RWPE1 (cell line): ENCODE measurements around the gene C3orf52.

Source experiments
- CTCF ChIA-PET: fragments of 350-600 bp; sonication (Branson Sonifier 250); formaldehyde crosslinking; extraction: SDS; loops from one replicate; lab custom pipeline; 2021; lab: Yijun Ruan, JAX
- POLR2A ChIA-PET: fragments of 400-600 bp; formaldehyde crosslinking; extraction: SDS; loops from one replicate; lab custom pipeline; 2020; ENCODE audit warnings: antibody characterized with exemption; ENCODE audit not compliant: low non-redundant PET; lab: Yijun Ruan, JAX
- DNase-seq: peaks from one replicate; pipeline ENCODE4 v3.0.0; 2012; ENCODE audit warnings: low spot score
- H3K27ac ChIP-seq: fragments of 450-650 bp; 2 replicates; pipeline ENCODE4 v1.5.1; 2017
- CTCF ChIP-seq: fragments of 450-650 bp; conservative IDR thresholded peaks from 2 replicates; pipeline ENCODE4 v1.5.1; 2017; ENCODE audit warnings: low read depth, mild to moderate bottlenecking

Gene C3orf52

DNA sequence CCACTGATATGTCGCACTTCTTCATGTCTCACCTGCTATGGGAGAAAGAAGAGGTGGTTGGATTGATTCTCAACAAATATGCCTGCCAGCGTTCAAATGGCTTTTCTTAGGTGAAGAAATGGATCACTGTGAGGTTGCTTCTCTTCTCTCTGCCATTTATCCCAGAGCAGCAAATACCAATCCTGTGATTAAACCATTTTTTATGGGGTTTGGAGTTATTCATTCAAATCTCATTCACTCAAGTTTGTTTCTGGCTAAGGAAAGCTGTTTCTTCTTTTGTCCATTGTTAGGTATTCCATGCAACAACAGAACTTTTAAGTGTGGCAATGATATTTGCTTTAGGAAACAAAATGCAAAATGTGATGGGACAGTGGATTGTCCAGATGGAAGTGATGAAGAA lies 12.2 kb upstream of the C3orf52 start:
- no peak for TF ChIP-seq CTCF
- no peak overlapping the region for H3K27ac ChIP-seq
- DNase-seq = peak; percentile 34
- ChIA-PET POLR2A (no interaction called here), CTCF (no interaction called here)

GRCh38 chr3:112074616-112075497 lies 11.3 kb upstream of the C3orf52 start:
- ChIA-PET CTCF (no interaction called here), POLR2A (no interaction called here)
- H3K27ac ChIP-seq = peak overlapping the region; percentile 89
- TF ChIP-seq CTCF = no peak
- peak; percentile 98 for DNase-seq

DNA sequence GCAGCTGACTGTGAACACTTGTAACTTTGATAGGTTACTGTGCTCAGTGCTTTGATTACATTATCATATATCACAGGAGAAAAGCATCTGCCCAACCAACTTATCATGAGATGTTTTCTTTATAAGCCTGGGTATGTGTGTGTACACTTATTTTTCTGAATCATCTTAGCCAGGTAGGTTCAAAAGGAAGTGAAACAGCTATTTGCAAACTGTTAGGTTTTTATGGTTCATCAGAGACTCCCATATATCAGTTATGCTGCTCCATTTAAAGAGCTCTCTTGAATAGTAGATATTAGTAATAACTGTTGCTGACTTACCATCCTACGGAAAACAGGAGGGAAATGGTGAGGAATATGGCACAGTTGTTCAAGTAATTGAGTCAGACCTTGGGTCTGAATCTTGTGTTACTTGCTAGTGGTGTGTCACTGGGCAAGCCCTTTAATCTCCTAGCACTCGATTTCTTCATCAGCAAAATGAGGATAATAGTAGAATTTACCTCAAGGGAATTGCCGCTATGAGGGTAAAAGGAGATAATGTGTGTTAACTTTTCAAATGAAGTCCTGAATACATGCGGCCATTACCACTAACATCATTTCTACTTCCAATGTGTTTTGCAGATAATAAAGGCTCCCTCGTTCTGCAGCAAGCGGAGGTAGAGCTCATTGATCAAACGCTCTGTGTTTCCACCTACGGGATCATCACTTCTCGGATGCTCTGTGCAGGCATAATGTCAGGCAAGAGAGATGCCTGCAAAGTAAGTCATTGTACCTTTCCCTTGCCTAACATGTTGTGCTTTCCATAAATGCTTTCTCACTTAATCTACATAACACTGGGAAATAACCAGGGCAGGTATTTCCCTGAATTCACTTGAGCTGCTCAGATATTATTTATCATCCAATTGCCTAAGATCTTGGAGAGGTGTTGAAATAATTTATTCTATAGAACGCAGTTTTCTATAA lies 7.8 kb upstream of the C3orf52 start:
- ChIA-PET POLR2A (no interaction called here), CTCF (interaction anchor here (0.6 kb wide), 1 partner anchor 225 kb away, joined by 3 read pairs; no protein-coding TSS in a partner anchor)
- H3K27ac ChIP-seq = no peak overlapping the region
- TF ChIP-seq CTCF = no peak
- DNase-seq = no peak

DNA sequence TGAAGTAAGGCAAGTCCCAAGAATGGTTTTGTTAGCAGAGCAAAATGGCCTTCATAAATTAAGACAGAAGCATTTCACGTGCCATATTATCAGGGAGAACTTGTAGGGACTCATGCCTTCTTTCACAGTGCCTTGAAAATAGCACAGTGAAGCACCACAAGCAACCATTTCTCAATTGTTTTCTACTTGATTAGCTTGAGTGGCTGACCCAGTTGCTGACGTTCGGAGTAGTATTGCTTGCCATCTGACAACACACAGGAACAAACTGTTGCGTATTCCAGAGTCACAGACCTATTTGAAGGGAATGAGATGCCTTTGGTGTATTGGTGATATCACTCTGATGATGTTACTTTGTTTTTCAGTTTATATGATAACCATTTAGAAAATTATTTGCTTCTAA lies 3.0 kb upstream of the C3orf52 start:
- no peak for DNase-seq
- no peak overlapping the region for H3K27ac ChIP-seq
- no peak for TF ChIP-seq CTCF
- ChIA-PET POLR2A (no interaction called here), CTCF (no interaction called here)

- POLR2A ChIA-PET = interaction anchor here (0.6 kb wide), 1 partner anchor 82 kb away, joined by 7 read pairs; no protein-coding TSS in a partner anchor
- DNase-seq = peak; percentile 41
- CTCF ChIA-PET = interaction anchor here (0.8 kb wide), 1 partner anchor 12 kb away, joined by 4 read pairs; no protein-coding TSS in a partner anchor
- no peak for TF ChIP-seq CTCF
- no peak overlapping the region for H3K27ac ChIP-seq
These were observed 1.0 kb upstream of the C3orf52 start for GRCh38 chr3:112084980-112085705.
